A673 (cell line): Measurements from ENCODE around the gene TEKTIP1. TPM values are rescaled to one million over a fixed set of nuclear protein-coding genes. Genes with fewer than 3 reads are reported as not detected.

Experiments
- BruUV-seq: library from RNA; stranded (reverse); fragments of 400-500 nt; replicated peaks from 2 replicates; lab custom pipeline; 2021; lab: Mats Ljungman, UMichigan
- CTCF ChIA-PET: fragments of 300-600 bp; sonication (Branson Sonifier 250); formaldehyde crosslinking; loops from one replicate; lab custom pipeline; 2022; ENCODE audit warnings: antibody characterized with exemption; lab: Charles Lee
- POLR2A ChIA-PET: fragments of 300-600 bp; sonication (Branson Sonifier 250); formaldehyde crosslinking; loops from one replicate; lab custom pipeline; 2022; ENCODE audit warnings: antibody characterized with exemption; ENCODE audit not compliant: low non-redundant PET; lab: Charles Lee
- DNase-seq: peaks from one replicate; pipeline ENCODE4 v3.0.0-alpha.2; 2015; ENCODE audit warnings: low spot score
- H3K27ac ChIP-seq: fragments of 200-600 bp; sonication (generic); 2 replicates; pipeline ENCODE4 v1.5.1; 2016; ENCODE audit warnings: mixed run types, low read depth, mild to moderate bottlenecking, mixed read lengths, antibody characterized with exemption, low read length; ENCODE audit not compliant: poor library complexity, severe bottlenecking
- H3K27me3 ChIP-seq: fragments of 200-600 bp; sonication (generic); replicated peaks from 2 replicates; pipeline ENCODE4 v1.6.1; 2017; ENCODE audit warnings: mixed run types, low read depth, mild to moderate bottlenecking, mixed read lengths, antibody characterized with exemption, low read length; ENCODE audit not compliant: insufficient read depth, poor library complexity
- H3K36me3 ChIP-seq: fragments of 200-600 bp; sonication (generic); 2 replicates; pipeline ENCODE4 v1.6.1; 2016; ENCODE audit warnings: mixed run types, mild to moderate bottlenecking, mixed read lengths, antibody characterized with exemption, low read length; ENCODE audit not compliant: insufficient read depth, poor library complexity, severe bottlenecking
- H3K4me1 ChIP-seq: fragments of 200-600 bp; sonication (generic); 2 replicates; pipeline ENCODE4 v1.6.1; 2017; ENCODE audit warnings: mixed run types, mild to moderate bottlenecking, mixed read lengths, antibody characterized with exemption, low read length; ENCODE audit not compliant: insufficient read depth, poor library complexity, severe bottlenecking
- H3K4me3 ChIP-seq: fragments of 200-600 bp; sonication (generic); 2 replicates; pipeline ENCODE4 v1.5.1; 2016; ENCODE audit warnings: low read depth, mixed run types, mild to moderate bottlenecking, mixed read lengths, low read length; ENCODE audit not compliant: poor library complexity, severe bottlenecking
- H3K9me3 ChIP-seq: fragments of 200-600 bp; sonication (generic); 2 replicates; pipeline ENCODE4 v1.6.1; 2016; ENCODE audit warnings: mixed run types, low read depth, mild to moderate bottlenecking, mixed read lengths, antibody characterized with exemption, low read length; ENCODE audit not compliant: poor library complexity, severe bottlenecking
- EZH2 ChIP-seq: fragments of 200-600 bp; sonication (generic); IDR thresholded peaks from 2 replicates; pipeline ENCODE4 v1.6.1; 2017; ENCODE audit warnings: borderline replicate concordance, low read depth, mild to moderate bottlenecking, mixed read lengths, antibody characterized with exemption, low read length; ENCODE audit not compliant: poor library complexity, severe bottlenecking
- intact Hi-C: fragments of 100-400 bp; cut with micrococcal nuclease; formaldehyde crosslinking; loops from one replicate; pipeline ENCODE4 v1.10.0; 2022; ENCODE audit not compliant: unreplicated experiment
- total RNA-seq: library from RNA; stranded (reverse); gene quantifications from 2 replicates; pipeline ENCODE4 v1.2.3, GENCODE V29; 2021
- TF ChIP-seq, protein P1 (sequence below): fragments of 300-800, 200-600 bp; sonication (generic); conservative IDR thresholded peaks from 2 replicates; pipeline ENCODE4 v1.5.1; 2017; ENCODE audit warnings: low read depth, mild to moderate bottlenecking, antibody characterized with exemption, low read length, moderate library complexity, mixed read lengths

The TEKTIP1 gene
- total RNA-seq, 1 experiment from 2014 or later = 4.2 TPM

- H3K9me3 ChIP-seq = no peaks in the 10 kb centered on the region
- CTCF ChIA-PET = no interaction called here
- H3K27ac ChIP-seq = no peak overlapping the region
- peaks cover 75% of the 10 kb centered on the region for H3K36me3 ChIP-seq
- DNase-seq = no peak
- H3K27me3 ChIP-seq = no peaks in the 10 kb centered on the region
- BruUV-seq = no TSS peak
- no peaks in the 10 kb centered on the region for H3K4me1 ChIP-seq
- no peak overlapping the region for H3K4me3 ChIP-seq
- POLR2A ChIA-PET = no interaction called here
- no peak for TF ChIP-seq EZH2
- TF ChIP-seq, protein P1, sequence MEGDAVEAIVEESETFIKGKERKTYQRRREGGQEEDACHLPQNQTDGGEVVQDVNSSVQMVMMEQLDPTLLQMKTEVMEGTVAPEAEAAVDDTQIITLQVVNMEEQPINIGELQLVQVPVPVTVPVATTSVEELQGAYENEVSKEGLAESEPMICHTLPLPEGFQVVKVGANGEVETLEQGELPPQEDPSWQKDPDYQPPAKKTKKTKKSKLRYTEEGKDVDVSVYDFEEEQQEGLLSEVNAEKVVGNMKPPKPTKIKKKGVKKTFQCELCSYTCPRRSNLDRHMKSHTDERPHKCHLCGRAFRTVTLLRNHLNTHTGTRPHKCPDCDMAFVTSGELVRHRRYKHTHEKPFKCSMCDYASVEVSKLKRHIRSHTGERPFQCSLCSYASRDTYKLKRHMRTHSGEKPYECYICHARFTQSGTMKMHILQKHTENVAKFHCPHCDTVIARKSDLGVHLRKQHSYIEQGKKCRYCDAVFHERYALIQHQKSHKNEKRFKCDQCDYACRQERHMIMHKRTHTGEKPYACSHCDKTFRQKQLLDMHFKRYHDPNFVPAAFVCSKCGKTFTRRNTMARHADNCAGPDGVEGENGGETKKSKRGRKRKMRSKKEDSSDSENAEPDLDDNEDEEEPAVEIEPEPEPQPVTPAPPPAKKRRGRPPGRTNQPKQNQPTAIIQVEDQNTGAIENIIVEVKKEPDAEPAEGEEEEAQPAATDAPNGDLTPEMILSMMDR = no peak
- intact Hi-C loops = no loop called here
These were observed 7.3 kb upstream of the TEKTIP1 start for GRCh38 chr19:3531716-3532115.

GRCh38 chr19:3532154-3532786, 6.7 kb upstream of the TEKTIP1 start:
- CTCF ChIA-PET = no interaction called here
- Histone ChIP-seq H3K27me3 (no peaks in the 10 kb centered on the region), H3K27ac (no peak overlapping the region), H3K36me3 (peaks cover 71% of the 10 kb centered on the region), H3K9me3 (no peaks in the 10 kb centered on the region), H3K4me1 (no peaks in the 10 kb centered on the region), H3K4me3 (no peak overlapping the region)
- no TSS peak for BruUV-seq
- POLR2A ChIA-PET = no interaction called here
- DNase-seq = no peak
- no peak for TF ChIP-seq EZH2
- TF ChIP-seq, protein P1 = no peak
- intact Hi-C loops = no loop called here

- ChIA-PET POLR2A (no interaction called here), CTCF (no interaction called here)
- intact Hi-C loops = no loop called here
- DNase-seq = no peak
- Histone ChIP-seq H3K27ac (no peak overlapping the region), H3K4me3 (no peak overlapping the region), H3K27me3 (no peaks in the 10 kb centered on the region), H3K4me1 (no peaks in the 10 kb centered on the region), H3K9me3 (no peaks in the 10 kb centered on the region), H3K36me3 (peaks cover 65% of the 10 kb centered on the region)
- BruUV-seq = no TSS peak
- TF ChIP-seq EZH2 = no peak
- TF ChIP-seq, protein P1 = no peak
These were observed 5.9 kb upstream of the TEKTIP1 start for GRCh38 chr19:3533033-3533432.
